Sigmoid colon (tissue), 7 donors: ENCODE data around the gene CIITA. TPM values are rescaled to one million over a fixed set of nuclear protein-coding genes. Genes with fewer than 3 reads are reported as not detected.

Experiments used
- DNase-seq: peaks from one replicate; pipeline ENCODE4 v3.0.0-alpha.2; 2019
- H3K27ac ChIP-seq, 4 donors: fragments of 200-600 bp; sonication (generic); one replicate each; pipeline ENCODE4 v1.5.1; 2016 to 2019; ENCODE audit warnings: mild to moderate bottlenecking in 1 of 4
- H3K27me3 ChIP-seq, 3 donors: fragments of 200-600 bp; sonication (generic); one replicate each; pipeline ENCODE4 v1.5.1; 2019; ENCODE audit warnings: mild to moderate bottlenecking in 1 of 3
- H3K36me3 ChIP-seq, 4 donors: fragments of 200-600 bp; sonication (generic); one replicate each; pipeline ENCODE4 v1.5.1; 2016 to 2019
- H3K4me1 ChIP-seq, 4 donors: fragments of 200-600 bp; sonication (generic); one replicate each; pipeline ENCODE4 v1.5.1; 2017 to 2019
- H3K4me3 ChIP-seq, 4 donors: fragments of 200-600 bp; sonication (generic); one replicate each; pipeline ENCODE4 v1.5.1; 2017 to 2019; ENCODE audit warnings: mild to moderate bottlenecking in 2 of 4, moderate library complexity in 1 of 4
- H3K9me3 ChIP-seq, 4 donors: fragments of 200-600 bp in 3 of 4; sonication (generic) in 3 of 4; one replicate each; pipeline versions ENCODE4 v1.5.1 to v1.6.1; 2013 to 2019
- EP300 ChIP-seq, 4 donors: sonication (generic); formaldehyde crosslinking; IDR thresholded peaks; one replicate each; pipeline ENCODE4 v1.6.1; 2017; ENCODE audit warnings: antibody characterized with exemption in 4 of 4
- POLR2A ChIP-seq, 2 donors: fragments of 450-650 bp; IDR thresholded peaks; one replicate each; pipeline ENCODE4 v1.6.1; 2016; ENCODE audit warnings: antibody characterized with exemption in 2 of 2, mild to moderate bottlenecking in 2 of 2, moderate library complexity in 2 of 2
- POLR2AphosphoS5 ChIP-seq, 4 donors: sonication (generic); formaldehyde crosslinking; IDR thresholded peaks; one replicate each; pipeline ENCODE4 v1.6.1; 2017; ENCODE audit warnings: antibody characterized with exemption in 4 of 4
- WGBS, 2 donors: extraction: QIAGEN DNeasy Blood & Tissue Kit; methylation state at CpG; one replicate each; pipeline ENCODE4 v1.1.7; 2013; 5-methylcytosine and 5-hydroxymethylcytosine counted together
- intact Hi-C: fragments of 100-400 bp; cut with DNase I; formaldehyde crosslinking; loops from one replicate; pipeline ENCODE4 v1.15.1; 2023
- polyA plus RNA-seq, 3 donors: library from polyadenylated mRNA; stranded (reverse); fragments of 200-250 nt; gene quantifications; one replicate each; pipeline ENCODE4 v1.2.3, GENCODE V29; 2013
- total RNA-seq, 4 donors: library from RNA; depleted of rRNA; stranded (reverse); fragments of >200 nt; gene quantifications; one replicate each; pipeline ENCODE4 v1.1.0, GENCODE V29; 2016
- TF ChIP-seq, protein P1 (sequence below), 4 experiments: fragments of 450-650 bp in 3 of 4; fragments of 200-600 bp in 1 of 4; IDR thresholded peaks; one replicate each; pipeline ENCODE4 v1.5.1; 2016 to 2019; ENCODE audit warnings: antibody characterized with exemption in 4 of 4, mild to moderate bottlenecking in 3 of 4, moderate library complexity in 2 of 4
- donor health status: healthy with polysubstance abuse.
- donor health status: Bipolar disorder and iron deficiency.
- donor health status: healthy.

The CIITA gene
- total and polyA plus RNA-seq, 7 donors = 1.2 to 53.9 (median 9.7) TPM

DNA sequence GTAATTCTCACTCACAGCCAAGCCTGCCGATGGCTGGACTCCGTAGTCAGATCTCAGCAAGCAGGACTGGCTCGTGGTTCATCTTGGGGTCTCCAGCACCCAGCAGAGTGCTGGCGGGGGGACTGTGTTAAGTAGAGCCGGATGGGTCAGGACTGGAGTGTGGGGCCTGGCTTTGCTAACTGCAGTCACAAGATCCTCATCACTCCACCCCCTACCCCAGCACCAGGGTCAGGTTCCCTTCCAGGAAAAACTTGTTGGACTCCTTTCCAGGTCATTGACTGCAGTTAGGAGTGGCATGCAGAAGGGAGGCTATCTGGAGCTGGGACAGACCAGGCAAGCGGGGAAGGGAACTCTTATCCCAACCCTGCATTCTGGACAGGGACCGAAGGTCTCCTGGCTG lies 6.0 kb downstream of the CIITA start:
- H3K9me3 ChIP-seq = no peaks in the 10 kb centered on the region
- no peak for DNase-seq
- peaks cover 0 to 15% (median 10%) of the 10 kb centered on the region in 4 donors for H3K4me1 ChIP-seq
- no peak overlapping the region for H3K4me3 ChIP-seq
- no peak overlapping the region for H3K27ac ChIP-seq
- WGBS, 2 donors = 87 to 88% methylated on average over 7 of the region's 7 CpGs
- H3K36me3 ChIP-seq = no peaks in the 10 kb centered on the region
- TF ChIP-seq, protein P1, sequence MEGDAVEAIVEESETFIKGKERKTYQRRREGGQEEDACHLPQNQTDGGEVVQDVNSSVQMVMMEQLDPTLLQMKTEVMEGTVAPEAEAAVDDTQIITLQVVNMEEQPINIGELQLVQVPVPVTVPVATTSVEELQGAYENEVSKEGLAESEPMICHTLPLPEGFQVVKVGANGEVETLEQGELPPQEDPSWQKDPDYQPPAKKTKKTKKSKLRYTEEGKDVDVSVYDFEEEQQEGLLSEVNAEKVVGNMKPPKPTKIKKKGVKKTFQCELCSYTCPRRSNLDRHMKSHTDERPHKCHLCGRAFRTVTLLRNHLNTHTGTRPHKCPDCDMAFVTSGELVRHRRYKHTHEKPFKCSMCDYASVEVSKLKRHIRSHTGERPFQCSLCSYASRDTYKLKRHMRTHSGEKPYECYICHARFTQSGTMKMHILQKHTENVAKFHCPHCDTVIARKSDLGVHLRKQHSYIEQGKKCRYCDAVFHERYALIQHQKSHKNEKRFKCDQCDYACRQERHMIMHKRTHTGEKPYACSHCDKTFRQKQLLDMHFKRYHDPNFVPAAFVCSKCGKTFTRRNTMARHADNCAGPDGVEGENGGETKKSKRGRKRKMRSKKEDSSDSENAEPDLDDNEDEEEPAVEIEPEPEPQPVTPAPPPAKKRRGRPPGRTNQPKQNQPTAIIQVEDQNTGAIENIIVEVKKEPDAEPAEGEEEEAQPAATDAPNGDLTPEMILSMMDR (IDR thresholded peaks at IDR 0.05) = no peak
- no peak for TF ChIP-seq EP300 (IDR thresholded peaks at IDR 0.05)
- no peak for TF ChIP-seq POLR2AphosphoS5 (IDR thresholded peaks at IDR 0.05)
- no peak for TF ChIP-seq POLR2A (IDR thresholded peaks at IDR 0.05)
- peaks cover 3 to 33% (median 7%) of the 10 kb centered on the region in 3 donors for H3K27me3 ChIP-seq
- intact Hi-C loops = no loop called here

DNA sequence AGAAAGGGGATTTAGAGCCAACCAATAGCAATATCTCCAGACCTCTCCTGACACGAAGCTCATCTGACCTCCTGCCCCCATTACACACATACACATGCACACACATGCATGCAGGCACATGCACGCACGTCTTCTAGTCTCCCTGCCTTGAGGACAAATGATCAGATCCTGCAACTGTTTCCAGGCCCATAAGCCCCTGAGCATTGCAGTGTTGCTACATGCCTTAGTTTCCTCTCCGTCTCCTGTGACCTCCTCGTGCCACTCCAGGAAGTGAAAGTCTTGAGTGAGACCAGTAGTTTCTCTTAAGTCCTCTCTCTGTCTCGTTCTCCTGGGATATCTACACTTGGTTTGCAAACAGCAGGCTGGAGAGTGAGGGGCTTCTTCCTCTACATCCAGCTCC lies 8.2 kb downstream of the CIITA start:
- Histone ChIP-seq H3K9me3 (no peaks in the 10 kb centered on the region), H3K36me3 (no peaks in the 10 kb centered on the region), H3K4me3 (no peak overlapping the region), H3K4me1 (no peaks in the 10 kb centered on the region), H3K27ac (peak overlapping the region in 1 of 4 donors; percentile 8), H3K27me3 (peaks cover 0 to 10% (median 2%) of the 10 kb centered on the region in 3 donors)
- WGBS, 2 donors = 64 to 75% methylated on average over 6 of the region's 6 CpGs
- no peak for TF ChIP-seq EP300 (IDR thresholded peaks at IDR 0.05)
- no peak for TF ChIP-seq POLR2A (IDR thresholded peaks at IDR 0.05)
- TF ChIP-seq, protein P1 (IDR thresholded peaks at IDR 0.05) = no peak
- no peak for TF ChIP-seq POLR2AphosphoS5 (IDR thresholded peaks at IDR 0.05)
- intact Hi-C loops = no loop called here
- DNase-seq = no peak

DNA sequence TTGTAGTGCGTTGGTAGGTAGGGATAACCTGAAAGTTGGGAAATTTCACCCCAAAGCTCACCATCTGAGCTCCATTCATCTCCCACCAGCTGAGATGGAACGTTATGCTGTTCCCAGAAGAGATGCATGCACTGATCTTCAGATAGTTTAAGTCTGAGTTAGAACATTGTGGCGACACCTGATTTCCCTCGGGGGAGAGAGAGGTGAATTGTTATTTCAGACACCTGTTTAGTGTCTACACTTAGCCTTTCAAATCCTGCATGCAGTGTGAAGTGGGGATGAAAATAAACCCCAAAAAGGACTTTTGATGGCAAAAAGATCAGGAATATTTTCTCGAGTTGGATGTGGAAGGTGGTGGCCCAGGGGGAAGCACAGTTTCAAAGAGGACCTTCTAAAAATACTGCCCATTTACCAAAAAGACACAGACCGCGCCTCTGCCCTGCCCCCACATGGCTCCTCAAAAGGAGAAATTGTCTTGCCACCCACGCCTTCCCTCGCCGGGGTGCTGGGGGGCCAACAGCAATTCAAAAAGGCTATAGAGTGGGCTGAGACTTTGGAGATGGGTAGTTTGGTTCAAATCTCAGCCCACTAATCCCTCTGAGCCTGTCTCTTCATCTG lies 11.4 kb downstream of the CIITA start:
- H3K9me3 ChIP-seq = no peaks in the 10 kb centered on the region
- no peak for DNase-seq
- H3K4me1 ChIP-seq = no peaks in the 10 kb centered on the region
- H3K36me3 ChIP-seq = no peaks in the 10 kb centered on the region
- H3K27ac ChIP-seq = no peak overlapping the region
- WGBS, 2 donors = 54 to 83% methylated on average over 10 of the region's 10 CpGs
- intact Hi-C loops = no loop called here
- H3K27me3 ChIP-seq = no peaks in the 10 kb centered on the region
- TF ChIP-seq POLR2A (IDR thresholded peaks at IDR 0.05) (no peak), EP300 (IDR thresholded peaks at IDR 0.05) (no peak), POLR2AphosphoS5 (IDR thresholded peaks at IDR 0.05) (no peak)
- TF ChIP-seq, protein P1 (IDR thresholded peaks at IDR 0.05) = no peak
- no peak overlapping the region for H3K4me3 ChIP-seq

DNA sequence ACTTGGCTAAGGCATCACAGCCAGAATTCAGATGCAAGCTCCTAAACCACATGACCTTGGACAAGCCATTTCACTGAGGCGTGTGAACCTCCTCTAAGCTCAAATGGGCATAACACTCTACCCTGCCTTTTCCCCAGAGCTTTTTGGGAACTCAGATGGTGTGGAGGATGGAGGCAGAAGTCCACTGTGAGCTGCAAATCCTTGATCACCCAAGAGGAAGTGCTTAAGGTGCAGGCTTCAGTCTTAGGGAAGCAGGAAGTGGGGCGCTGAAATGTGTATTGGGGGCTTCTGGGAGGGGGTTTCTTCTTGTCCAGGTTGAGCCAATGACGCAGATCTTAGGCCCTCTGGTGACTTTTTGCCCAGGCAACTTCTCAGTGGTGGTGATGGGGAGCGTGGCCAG lies 12.9 kb downstream of the CIITA start:
- peaks cover 0 to 8% (median 0%) of the 10 kb centered on the region in 3 donors for H3K27me3 ChIP-seq
- H3K9me3 ChIP-seq = no peaks in the 10 kb centered on the region
- no peaks in the 10 kb centered on the region for H3K36me3 ChIP-seq
- H3K4me3 ChIP-seq = no peak overlapping the region
- H3K4me1 ChIP-seq = no peaks in the 10 kb centered on the region
- TF ChIP-seq EP300 (IDR thresholded peaks at IDR 0.05) = no peak
- TF ChIP-seq, protein P1 (IDR thresholded peaks at IDR 0.05) = no peak
- TF ChIP-seq POLR2A (IDR thresholded peaks at IDR 0.05) = no peak
- 84 to 90% methylated on average over 4 of the region's 4 CpGs for WGBS, 2 donors
- intact Hi-C loops = no loop called here
- DNase-seq = no peak
- no peak overlapping the region for H3K27ac ChIP-seq
